ENCODE measurements around the gene MGAT5. TPM values are rescaled to one million over a fixed set of nuclear protein-coding genes. Genes with fewer than 3 reads are reported as not detected.

Gene MGAT5
- polyA plus RNA-seq, 4 donors = 51.2 to 57.2 (median 53.7) TPM

DNA sequence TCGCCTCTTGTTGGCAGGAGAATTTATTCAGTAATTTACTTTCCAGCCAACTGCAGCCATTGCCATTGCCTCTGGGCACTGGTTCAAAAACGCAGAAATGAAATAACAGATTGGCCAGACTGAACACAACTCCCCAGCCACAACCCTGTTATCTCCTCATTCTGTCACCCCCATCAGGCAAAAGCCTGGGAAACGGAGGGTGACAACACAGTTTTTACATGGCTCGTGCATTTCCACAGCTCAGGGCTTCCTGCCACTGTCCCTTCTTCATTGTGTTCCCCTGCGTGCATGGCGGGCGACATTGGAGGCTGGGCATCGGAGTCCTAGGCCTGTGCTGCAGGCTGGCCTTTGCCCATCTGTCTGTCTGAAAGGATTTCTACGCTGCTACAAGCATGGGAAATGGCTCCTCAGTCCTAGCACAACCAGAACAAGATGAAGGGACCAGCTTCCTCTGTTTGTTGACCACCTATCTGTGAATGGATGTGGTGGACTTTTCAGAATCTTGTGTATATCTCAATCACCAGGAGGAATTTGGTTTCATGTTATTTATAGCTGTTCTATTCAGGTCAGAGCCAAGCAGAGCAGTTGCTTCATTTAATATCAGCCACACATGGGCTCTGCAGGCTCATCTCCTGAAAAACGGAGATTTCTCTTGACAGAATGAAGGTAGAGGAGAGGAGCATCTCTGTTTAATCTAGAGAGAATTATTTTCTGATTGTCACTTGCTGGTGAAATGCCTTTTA, 107.0 kb downstream of the MGAT5 start:
- no peak for DNase-seq (ENCODE audit: low read depth in 4 of 4, low spot score in 3 of 4)

- DNase-seq (ENCODE audit: low read depth in 4 of 4, low spot score in 3 of 4) = no peak
These were observed 107.8 kb downstream of the MGAT5 start for GRCh38 chr2:134361648-134362047.

DNA sequence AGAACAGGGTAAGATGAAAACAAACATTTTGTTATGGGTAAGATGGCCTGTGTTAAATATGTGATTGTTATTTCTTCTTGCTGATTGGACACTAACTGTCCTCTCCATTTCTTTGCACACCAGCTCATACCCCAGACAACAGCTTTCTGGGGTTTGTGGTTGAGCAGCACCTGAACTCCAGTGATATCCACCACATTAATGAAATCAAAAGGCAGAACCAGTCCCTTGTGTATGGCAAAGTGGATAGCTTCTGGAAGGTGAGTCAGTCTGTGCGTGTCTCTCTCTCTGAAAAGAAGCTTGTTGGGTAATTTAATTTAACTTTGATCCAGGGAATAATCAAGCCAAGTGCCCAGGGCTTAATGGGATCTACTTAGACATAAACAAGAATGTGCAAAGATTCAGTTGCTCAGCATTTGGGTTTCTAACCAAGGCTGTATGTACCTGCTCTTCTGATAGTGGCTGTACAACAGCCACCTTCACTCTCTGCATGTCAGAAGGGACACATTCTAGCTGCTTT, 108.3 kb downstream of the MGAT5 start:
- DNase-seq (ENCODE audit: low read depth in 4 of 4, low spot score in 3 of 4) = no peak

- DNase-seq (ENCODE audit: low read depth in 4 of 4, low spot score in 3 of 4) = no peak
These were observed 108.9 kb downstream of the MGAT5 start for GRCh38 chr2:134362740-134363139.

GRCh38 chr2:134365356-134365755, 111.5 kb downstream of the MGAT5 start:
- DNase-seq (ENCODE audit: low read depth in 4 of 4, low spot score in 3 of 4) = no peak

DNA sequence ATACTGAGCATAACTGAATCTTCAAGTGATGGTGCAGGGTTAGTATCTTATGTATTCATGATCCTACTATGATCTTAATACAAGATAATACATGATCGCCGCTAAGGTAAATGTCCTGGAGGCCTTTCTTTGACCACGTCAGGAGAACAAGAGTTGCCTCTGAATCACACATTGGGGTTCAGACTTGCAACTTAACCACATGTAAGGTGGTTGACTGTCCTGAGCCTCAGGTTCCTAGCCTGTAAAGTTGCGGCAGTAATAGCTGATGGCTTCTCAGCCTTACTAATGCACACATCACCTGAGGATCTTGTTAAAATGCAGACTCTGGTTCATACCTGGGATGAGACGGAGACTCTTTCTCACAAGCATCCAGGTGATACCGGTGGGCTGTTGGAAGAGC, 112.5 kb downstream of the MGAT5 start:
- no peak for DNase-seq (ENCODE audit: low read depth in 4 of 4, low spot score in 3 of 4)

DNA sequence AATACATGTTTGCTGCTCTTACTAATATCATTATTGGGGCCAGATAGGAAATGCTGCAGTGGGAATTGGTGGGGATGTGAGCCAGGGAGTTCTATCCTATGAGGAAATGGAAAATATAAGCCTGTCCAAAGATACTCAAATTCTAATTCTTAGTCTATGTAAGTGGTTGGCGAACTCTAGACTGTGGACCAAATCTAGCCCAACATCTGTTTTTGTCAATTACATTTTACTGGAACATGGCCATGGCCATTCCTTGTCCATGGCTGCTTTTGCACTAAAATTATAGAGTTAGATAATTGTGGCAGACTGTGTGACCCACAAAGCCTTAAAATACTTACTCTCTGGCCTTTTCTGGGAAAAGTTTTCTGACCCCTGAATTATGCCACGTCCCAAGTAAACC, 113.3 kb downstream of the MGAT5 start:
- DNase-seq (ENCODE audit: low read depth in 4 of 4, low spot score in 3 of 4) = no peak

GRCh38 chr2:134368009-134368817, 114.3 kb downstream of the MGAT5 start:
- no peak for DNase-seq (ENCODE audit: low read depth in 4 of 4, low spot score in 3 of 4)

DNA sequence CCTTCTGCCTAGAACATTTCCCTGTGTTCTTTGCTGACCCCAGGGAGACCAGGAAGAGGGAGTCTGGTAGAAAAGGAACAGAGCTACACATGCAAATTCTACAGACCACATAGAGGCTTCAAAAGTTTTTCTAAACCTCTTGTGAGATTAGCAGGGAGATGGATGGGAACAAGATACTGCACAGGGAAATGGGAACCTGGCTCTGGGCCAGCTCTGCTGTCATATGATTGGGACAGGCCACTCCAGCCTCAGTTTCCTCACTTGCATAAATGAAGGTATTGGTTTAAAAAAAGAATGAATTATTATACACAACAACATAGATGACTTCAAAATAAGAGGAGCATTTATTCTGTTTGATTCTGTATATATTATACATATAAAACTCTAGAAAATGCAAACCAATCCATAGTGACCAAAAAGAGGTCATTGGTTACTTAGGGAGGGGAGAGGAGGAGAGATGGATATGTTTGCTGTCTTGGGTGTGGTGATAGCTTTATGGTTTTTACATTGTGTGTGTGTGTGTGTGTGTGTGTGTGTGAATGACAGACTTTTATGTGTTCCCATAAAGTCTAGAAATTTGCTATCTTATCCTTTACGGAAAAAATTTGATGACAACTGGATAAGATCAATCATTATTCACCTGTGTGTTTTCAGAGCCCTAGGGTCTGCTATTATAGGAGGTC, 115.5 kb downstream of the MGAT5 start:
- DNase-seq (ENCODE audit: low read depth in 4 of 4, low spot score in 3 of 4) = no peak

DNA sequence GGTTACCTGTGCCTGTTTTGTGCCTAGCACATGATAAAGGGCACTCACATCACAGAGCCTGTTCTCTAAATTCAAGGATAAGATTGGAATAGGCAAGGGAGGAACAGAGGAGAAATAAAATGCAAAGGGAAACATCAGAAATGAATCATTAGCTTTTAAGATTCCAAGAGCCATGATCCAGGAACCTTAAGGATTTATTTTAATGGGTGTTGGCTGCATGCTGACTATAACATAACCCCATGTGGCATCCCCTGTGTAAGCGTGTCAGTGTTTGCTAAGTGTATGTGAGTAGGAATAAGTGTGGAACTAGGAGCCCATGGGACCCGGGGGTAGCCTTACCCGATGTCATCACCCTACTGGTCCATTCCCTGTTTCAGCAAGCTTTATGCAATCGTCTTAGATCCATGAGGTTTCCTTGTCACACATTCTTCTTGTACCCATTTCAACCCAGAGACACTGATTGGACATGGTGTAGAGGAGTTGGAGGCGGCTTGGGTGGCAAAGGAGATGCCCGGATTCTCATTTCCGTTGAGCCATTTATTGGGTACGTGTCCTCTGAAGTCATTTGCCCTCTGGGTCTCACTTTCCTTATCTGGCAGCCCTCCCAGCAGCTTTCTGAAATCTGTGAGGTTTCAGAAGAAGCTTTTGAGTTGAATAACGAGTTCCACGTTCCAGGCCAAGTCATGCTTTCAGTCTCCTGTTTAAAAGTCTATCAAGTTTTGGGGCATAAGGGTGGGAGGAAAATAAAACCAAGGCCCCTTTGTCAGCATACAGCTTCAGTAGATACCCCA, 117.0 kb downstream of the MGAT5 start:
- no peak for DNase-seq (ENCODE audit: low read depth in 4 of 4, low spot score in 3 of 4)

DNA sequence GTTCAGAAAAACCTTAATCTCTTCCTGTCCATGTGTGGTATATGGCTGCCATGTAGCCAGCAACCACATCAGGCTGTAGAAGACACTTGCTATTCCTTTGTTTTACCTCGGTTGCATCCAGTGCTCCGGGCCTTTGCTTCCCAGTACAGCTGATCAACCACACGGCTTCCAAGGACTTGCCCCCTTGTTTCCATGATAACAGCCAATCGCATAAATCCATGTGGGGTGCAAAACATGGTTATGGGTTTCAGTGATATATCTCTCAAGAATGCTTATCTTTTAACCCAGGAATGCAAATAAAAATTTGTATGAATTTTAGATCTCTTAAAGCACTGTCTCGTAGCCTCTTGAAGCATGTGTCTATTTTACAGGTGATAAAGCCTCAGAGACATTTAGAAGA, 118.3 kb downstream of the MGAT5 start:
- no peak for DNase-seq (ENCODE audit: low read depth in 4 of 4, low spot score in 3 of 4)

DNA sequence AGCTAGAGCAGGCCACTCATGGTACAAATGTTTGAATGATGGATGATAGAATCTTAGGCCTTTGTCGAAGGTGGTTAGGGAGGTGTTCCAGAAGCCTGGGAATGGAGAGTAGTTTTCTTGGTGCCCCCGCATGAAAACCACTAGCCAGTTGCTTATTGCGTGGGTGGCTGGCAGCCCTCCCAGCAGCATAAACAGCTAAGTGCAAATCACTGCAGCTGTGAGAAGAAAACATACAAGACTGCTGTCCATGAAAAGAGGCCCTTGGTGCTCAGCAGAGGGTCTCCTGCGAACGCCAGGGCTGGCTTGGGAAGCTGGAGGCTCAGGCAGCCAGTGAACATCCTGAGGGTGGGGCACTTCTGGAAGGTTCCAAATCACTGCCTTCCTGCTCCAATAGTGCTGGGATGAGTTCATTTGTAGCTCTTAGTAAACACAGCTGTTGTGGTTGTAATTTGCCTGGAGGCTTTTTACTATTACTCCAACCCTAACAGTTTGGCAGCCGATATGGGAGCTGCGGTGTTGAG, 118.8 kb downstream of the MGAT5 start:
- no peak for DNase-seq (ENCODE audit: low read depth in 4 of 4, low spot score in 3 of 4)

- no peak for DNase-seq (ENCODE audit: low read depth in 4 of 4, low spot score in 3 of 4)
These were observed 122.1 kb downstream of the MGAT5 start for GRCh38 chr2:134375935-134376334.

- DNase-seq (ENCODE audit: low read depth in 4 of 4, low spot score in 3 of 4) = no peak
These were observed 123.9 kb downstream of the MGAT5 start for GRCh38 chr2:134377730-134378129.

- no peak for DNase-seq (ENCODE audit: low read depth in 4 of 4, low spot score in 3 of 4)
These were observed 125.4 kb downstream of the MGAT5 start for GRCh38 chr2:134379293-134379692.

DNA sequence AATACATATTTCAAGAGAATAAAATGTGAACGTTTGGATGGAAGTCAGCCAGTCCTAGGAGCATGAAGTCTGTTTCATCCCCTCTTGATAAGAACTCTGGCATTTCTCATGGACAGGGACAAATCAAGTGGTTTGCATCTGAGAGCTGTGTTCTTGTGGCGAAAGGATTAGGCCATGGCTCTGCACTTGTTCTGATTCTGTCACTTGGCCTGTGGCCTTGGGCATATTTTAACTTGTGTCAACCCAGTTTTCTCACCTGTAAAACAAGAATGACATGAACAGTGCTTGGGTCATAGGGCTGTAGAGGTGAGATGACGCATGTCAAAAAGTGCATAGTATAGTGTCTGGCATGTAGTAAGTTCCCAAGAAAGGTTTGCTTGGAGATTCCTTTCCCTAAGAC, 125.8 kb downstream of the MGAT5 start:
- DNase-seq (ENCODE audit: low read depth in 4 of 4, low spot score in 3 of 4) = no peak

DNA sequence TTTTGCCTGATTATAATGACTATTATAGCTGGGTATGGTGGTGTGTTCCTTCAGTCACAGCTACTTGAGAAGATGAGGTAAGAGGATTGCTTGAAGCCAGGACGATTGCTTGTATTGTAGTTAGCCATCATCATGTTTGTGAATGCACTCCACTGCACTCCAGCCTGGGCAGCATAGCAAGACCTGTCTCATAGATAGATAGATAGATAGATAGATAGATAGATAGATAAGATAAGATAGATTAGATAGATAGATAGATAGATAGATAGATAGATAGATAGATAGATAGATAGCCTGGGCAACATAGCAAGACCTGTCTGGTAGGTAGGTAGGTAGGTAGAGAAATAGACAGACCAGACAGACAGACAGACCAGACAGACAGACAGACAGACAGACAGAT, 127.3 kb downstream of the MGAT5 start:
- DNase-seq (ENCODE audit: low read depth in 4 of 4, low spot score in 3 of 4) = no peak

DNA sequence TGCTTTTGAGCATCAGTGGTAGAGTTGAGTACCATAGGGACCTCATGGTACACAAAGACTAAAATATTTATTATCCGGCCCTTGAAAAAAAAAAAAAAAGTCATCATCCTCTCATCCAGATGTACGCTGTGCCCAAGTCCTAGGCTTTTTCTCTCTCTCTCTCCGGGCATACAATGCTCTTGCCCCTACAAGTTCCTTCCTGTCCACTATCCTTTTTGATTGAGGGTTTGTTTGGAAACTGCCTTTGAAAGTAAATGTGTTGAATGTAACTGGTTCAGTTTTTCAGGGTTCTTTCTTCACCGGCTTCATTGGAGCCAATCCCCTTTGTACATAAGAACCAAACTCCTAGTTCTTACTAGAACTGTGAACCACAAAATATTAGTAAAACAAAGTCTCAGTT, 130.3 kb downstream of the MGAT5 start:
- no peak for DNase-seq (ENCODE audit: low read depth in 4 of 4, low spot score in 3 of 4)

GRCh38 chr2:134385195-134385594, 131.3 kb downstream of the MGAT5 start:
- no peak for DNase-seq (ENCODE audit: low read depth in 4 of 4, low spot score in 3 of 4)

DNA sequence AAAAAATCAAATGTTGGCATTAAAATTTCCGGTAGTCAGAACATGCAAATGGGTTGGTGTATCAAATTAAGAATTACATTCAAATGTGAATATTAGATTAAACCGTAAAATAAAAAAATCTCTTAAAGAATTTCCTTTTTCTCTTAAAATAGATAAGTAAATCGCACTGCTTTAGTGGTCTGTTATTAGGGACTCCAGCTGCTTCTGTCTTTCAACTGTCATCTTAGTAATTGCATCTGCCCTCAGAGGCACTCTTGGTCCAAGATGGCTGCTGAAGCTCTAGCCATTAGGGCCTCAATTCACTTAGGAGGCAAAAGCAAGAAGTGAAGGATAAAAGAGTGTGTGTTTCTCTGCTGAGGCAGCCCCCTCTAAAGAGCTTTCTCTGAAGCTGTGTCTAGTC, 132.4 kb downstream of the MGAT5 start:
- no peak for DNase-seq (ENCODE audit: low read depth in 4 of 4, low spot score in 3 of 4)
